ENCODE data around the gene PNPLA2. TPM values are rescaled to one million over a fixed set of nuclear protein-coding genes. Genes with fewer than 3 reads are reported as not detected.

PNPLA2 gene
- total RNA-seq, 2 experiments from 2014 or later: 19.8 to 41.2 TPM

DNA sequence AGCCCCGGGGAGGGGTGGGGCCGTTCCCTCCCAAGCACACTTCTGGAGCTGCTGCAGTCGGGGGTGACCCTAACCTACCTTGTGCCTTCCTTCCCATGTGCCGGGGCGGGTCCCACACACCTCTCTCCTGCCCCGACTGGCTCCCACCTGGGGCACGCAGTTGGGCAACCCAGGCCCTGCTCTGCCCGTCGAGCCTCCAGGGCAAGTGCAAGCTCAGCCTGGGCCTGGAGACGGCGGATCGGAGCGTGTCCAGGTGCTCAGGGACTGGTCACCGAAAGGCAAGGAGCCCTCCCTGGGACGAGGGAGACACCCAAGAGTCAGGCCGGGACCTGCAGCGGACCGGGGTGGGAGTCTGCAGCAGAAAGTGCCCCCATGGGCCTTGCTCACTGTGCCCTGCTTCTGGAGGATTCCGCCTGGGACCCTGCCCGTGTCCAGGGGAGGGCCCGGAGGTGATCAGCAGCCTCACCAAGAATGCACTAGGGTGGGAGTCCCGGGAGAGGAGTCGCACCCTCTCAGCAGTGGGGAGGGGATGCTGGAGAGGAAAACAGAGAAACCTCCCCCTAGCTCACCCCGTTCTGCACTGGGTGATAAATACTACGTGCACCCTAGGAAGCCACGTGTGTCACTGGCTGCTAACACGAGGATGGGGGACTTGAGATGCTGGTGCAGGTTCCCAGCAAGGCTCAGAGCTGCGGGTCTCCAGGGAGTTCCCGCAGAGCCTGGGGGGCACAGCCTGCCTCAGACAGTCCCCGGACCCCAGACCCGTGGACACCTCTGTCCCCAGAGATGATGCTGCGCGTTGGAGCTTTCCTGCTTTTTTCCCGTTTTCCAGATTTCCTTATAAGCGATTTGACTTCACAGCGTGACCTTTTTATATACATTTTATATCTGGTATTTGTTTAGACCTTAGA is 36.2 kb upstream of the PNPLA2 start:
- H3K4me2 ChIP-seq (ENCODE audit: low read length): no peak overlapping the region
- no peak overlapping the region for H3K27ac ChIP-seq (ENCODE audit: low read depth, low read length, poor library complexity, severe bottlenecking)
- H3K4me3 ChIP-seq (ENCODE audit: low read depth, low read length, poor library complexity, severe bottlenecking): no peak overlapping the region
- no TSS peak for BruUV-seq (replicated peaks)
- CTCF ChIA-PET (ENCODE audit: unreplicated experiment): no interaction called here
- no peaks in the 10 kb centered on the region for H3K9me2 ChIP-seq (ENCODE audit: insufficient read depth, low read length)
- DNase-seq (ENCODE audit: low spot score): no peak
- H4K20me1 ChIP-seq (ENCODE audit: insufficient read depth, low read length): no peaks in the 10 kb centered on the region
- intact Hi-C loops (cut with micrococcal nuclease; ENCODE audit: unreplicated experiment): no loop called here
- no peaks in the 10 kb centered on the region for H3K9me3 ChIP-seq (ENCODE audit: low read length)
- H3K79me2 ChIP-seq (ENCODE audit: insufficient read depth, low read depth, low read length): no peaks in the 10 kb centered on the region
- H3K4me1 ChIP-seq (ENCODE audit: insufficient read depth, low read length, poor library complexity, severe bottlenecking): peaks cover 13% of the 10 kb centered on the region
- POLR2A ChIA-PET: no interaction called here
- TF ChIP-seq EZH2phosphoT487 (IDR thresholded peaks at IDR 0.05; ENCODE audit: borderline replicate concordance, low read depth, low read length): no peak
- no peak for TF ChIP-seq CTCF (conservative IDR thresholded peaks at IDR 0.05; ENCODE audit: low read length)
- peaks cover 2% of the 10 kb centered on the region; the same call in 1 of the 2 replicates for H3K36me3 ChIP-seq (ENCODE audit: insufficient read depth, low read length)
- H2AFZ ChIP-seq (ENCODE audit: low read length): no peak overlapping the region

DNA sequence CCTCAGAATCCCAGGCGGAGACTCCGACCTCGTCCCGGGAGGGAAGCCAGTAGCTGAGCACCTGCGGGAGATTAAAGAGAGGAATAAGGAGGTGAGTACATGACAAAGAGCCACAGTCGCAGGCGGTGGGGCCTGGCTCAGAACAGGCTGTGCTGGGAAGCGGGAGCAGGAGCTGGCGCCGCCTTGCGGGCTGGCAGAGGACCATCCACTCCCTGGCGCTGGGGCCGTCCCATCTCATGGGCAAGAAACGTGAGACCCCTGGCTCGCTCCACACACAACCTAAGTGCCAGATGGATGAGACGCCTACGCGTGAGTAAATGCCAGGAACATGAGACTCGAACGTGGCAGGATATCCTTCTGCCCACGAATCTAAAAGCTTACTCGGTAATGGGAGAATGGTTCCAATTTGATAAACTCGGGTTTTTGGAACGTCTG is 35.1 kb upstream of the PNPLA2 start:
- no peak overlapping the region for H3K4me2 ChIP-seq (ENCODE audit: low read length)
- DNase-seq (ENCODE audit: low spot score): no peak
- TSS peak; percentile 54 for BruUV-seq (replicated peaks)
- intact Hi-C loops (cut with micrococcal nuclease; ENCODE audit: unreplicated experiment): no loop called here
- TF ChIP-seq CTCF (conservative IDR thresholded peaks at IDR 0.05; ENCODE audit: low read length): no peak
- TF ChIP-seq EZH2phosphoT487 (IDR thresholded peaks at IDR 0.05; ENCODE audit: borderline replicate concordance, low read depth, low read length): no peak
- ChIA-PET POLR2A (interaction anchor here (0.6 kb wide), 1 partner anchor 62 kb away, joined by 3 read pairs; no protein-coding TSS in a partner anchor), CTCF (ENCODE audit: unreplicated experiment) (no interaction called here)
- no peak overlapping the region for H2AFZ ChIP-seq (ENCODE audit: low read length)
- H3K36me3 ChIP-seq (ENCODE audit: insufficient read depth, low read length): peaks cover 8% of the 10 kb centered on the region; the same call in 1 of the 2 replicates
- no peak overlapping the region for H3K4me3 ChIP-seq (ENCODE audit: low read depth, low read length, poor library complexity, severe bottlenecking)
- no peaks in the 10 kb centered on the region for H3K9me2 ChIP-seq (ENCODE audit: insufficient read depth, low read length)
- H3K4me1 ChIP-seq (ENCODE audit: insufficient read depth, low read length, poor library complexity, severe bottlenecking): peaks cover 18% of the 10 kb centered on the region
- H3K27ac ChIP-seq (ENCODE audit: low read depth, low read length, poor library complexity, severe bottlenecking): no peak overlapping the region
- no peaks in the 10 kb centered on the region for H3K9me3 ChIP-seq (ENCODE audit: low read length)
- H4K20me1 ChIP-seq (ENCODE audit: insufficient read depth, low read length): no peaks in the 10 kb centered on the region
- H3K79me2 ChIP-seq (ENCODE audit: insufficient read depth, low read depth, low read length): peaks cover 2% of the 10 kb centered on the region; the same call in 1 of the 2 replicates
